Spleen (tissue), 11 donors: ENCODE data around the gene ZNF841. TPM values are rescaled to one million over a fixed set of nuclear protein-coding genes. Genes with fewer than 3 reads are reported as not detected.

Experiments
- DNase-seq: peaks from one replicate; pipeline ENCODE4 v3.0.0-alpha.2; 2020
- H3K27ac ChIP-seq, 8 donors: fragments of 200-600 bp; sonication (generic) in 7 of 8; 1 replicate in 4 of 8; 2 replicates in 4 of 8; pipeline versions ENCODE4 v1.5.0 to v1.8.0; 2016 to 2021; ENCODE audit warnings: inconsistent platforms in 4 of 8, mild to moderate bottlenecking in 4 of 8, moderate library complexity in 1 of 8
- H3K27me3 ChIP-seq, 7 donors: fragments of 200-600 bp; sonication (generic) in 6 of 7; replicated peaks in 1 of 7; 1 replicate in 4 of 7; 2 replicates in 3 of 7; pipeline versions ENCODE4 v1.5.0 to v1.8.0; 2016 to 2021; ENCODE audit warnings: inconsistent platforms in 3 of 7, mild to moderate bottlenecking in 1 of 7
- H3K36me3 ChIP-seq, 6 donors: fragments of 200-600 bp; sonication (generic) in 5 of 6; 1 replicate in 4 of 6; 2 replicates in 2 of 6; pipeline versions ENCODE4 v1.5.0 to v1.8.0; 2016 to 2021; ENCODE audit warnings: inconsistent platforms in 2 of 6
- H3K4me1 ChIP-seq, 6 donors: fragments of 200-600 bp; sonication (generic) in 5 of 6; 1 replicate in 3 of 6; 2 replicates in 3 of 6; pipeline versions ENCODE4 v1.5.0 to v1.8.0; 2016 to 2021; ENCODE audit warnings: inconsistent platforms in 3 of 6
- H3K4me3 ChIP-seq, 8 donors: fragments of 200-600 bp; sonication (generic) in 7 of 8; 1 replicate in 4 of 8; 2 replicates in 4 of 8; pipeline versions ENCODE4 v1.5.0 to v1.8.0; 2016 to 2021; ENCODE audit warnings: inconsistent platforms in 4 of 8, mild to moderate bottlenecking in 4 of 8, moderate library complexity in 2 of 8
- H3K9me3 ChIP-seq, 8 donors: fragments of 200-600 bp; sonication (generic) in 7 of 8; 1 replicate in 4 of 8; 2 replicates in 4 of 8; pipeline versions ENCODE4 v1.5.0 to v1.8.0; 2016 to 2021; ENCODE audit warnings: inconsistent platforms in 4 of 8
- POLR2A ChIP-seq, 3 donors: fragments of 450-650 bp; IDR thresholded peaks; one replicate each; pipeline ENCODE4 v1.5.1; 2017; ENCODE audit warnings: antibody characterized with exemption in 3 of 3, mild to moderate bottlenecking in 1 of 3
- POLR2AphosphoS5 ChIP-seq, 3 donors: sonication (generic); formaldehyde crosslinking; IDR thresholded peaks; one replicate each; pipeline ENCODE4 v1.5.1; 2017; ENCODE audit warnings: antibody characterized with exemption in 3 of 3
- WGBS, 5 donors: extraction: QIAGEN DNeasy Blood & Tissue Kit in 3 of 5; methylation state at CpG; one replicate each; pipeline versions ENCODE4 v1.1.5 to v1.1.7; 2013 to 2018; 5-methylcytosine and 5-hydroxymethylcytosine counted together
- intact Hi-C: fragments of 100-400 bp; cut with DNase I; formaldehyde crosslinking; loops from one replicate; pipeline ENCODE4 v1.15.0; 2023; ENCODE audit warnings: low total_unique reads
- polyA plus RNA-seq, 3 donors: library from polyadenylated mRNA; stranded (reverse); fragments of 200-250 nt; gene quantifications; one replicate each; pipeline ENCODE4 v1.2.1, GENCODE V29; 2013
- total RNA-seq, 7 donors: library from RNA; depleted of rRNA in 3 of 7; stranded (reverse); fragments of >200 nt in 3 of 7; fragmentation: NEBNext Ultra II Directional in 4 of 7; extraction: Animal tissue kit (Norgen Biotek cat#: 25700) in 4 of 7; gene quantifications; one replicate each; pipeline versions ENCODE4 v1.1.0 to v1.2.1, GENCODE V29; 2016 to 2021
- TF ChIP-seq, protein P1 (sequence below), 11 experiments: fragments of 200-600 bp in 7 of 11; fragments of 450-650 bp in 4 of 11; sonication (generic) in 4 of 11; IDR thresholded peaks in 8 of 11; conservative IDR thresholded peaks in 3 of 11; 1 replicate in 7 of 11; 2 replicates in 4 of 11; pipeline versions ENCODE4 v1.4.0 to v1.8.0; 2016 to 2021; ENCODE audit warnings: antibody characterized with exemption in 11 of 11, inconsistent platforms in 4 of 11, mild to moderate bottlenecking in 1 of 11
- donor health status: healthy with polysubstance abuse.
- donor health status: DM: no; HTN: no; CAD: no; lungs with moderate emphysema.
- donor health status: DM: no; HTN: no; CAD: no.
- donor health status: Bipolar disorder and iron deficiency.
- donor health status: healthy.
- donor health status: DM: no; HTN: no; CAD: no.
- donor health status: DM: yes; HTN: yes; CAD: no.

Gene ZNF841
- total and polyA plus RNA-seq, 10 donors = 6.0 to 39.9 (median 28.1) TPM

DNA sequence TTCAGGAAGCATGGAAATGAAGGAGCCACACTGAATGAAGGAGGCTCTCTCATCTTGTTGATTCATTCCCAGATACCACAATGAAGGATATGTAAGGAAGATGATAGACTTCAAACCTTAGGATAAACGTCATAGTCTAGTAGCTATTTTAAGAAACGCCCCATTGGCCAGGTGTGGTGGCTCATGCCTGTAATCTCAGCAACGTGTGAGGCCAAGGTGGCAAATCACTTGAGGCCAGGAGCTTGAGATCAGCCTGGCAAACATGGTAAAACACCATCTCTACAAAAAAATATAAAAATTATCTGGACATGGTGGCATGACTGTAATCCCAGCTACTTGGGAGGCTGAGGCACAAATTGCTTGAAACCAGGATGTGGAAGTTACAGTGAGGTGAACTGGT lies 17.1 kb upstream of the ZNF841 start:
- no peak overlapping the region for H3K4me3 ChIP-seq
- 80 to 91% (median 85%) methylated on average over 3 of the region's 3 CpGs for WGBS, 5 donors
- H3K27ac ChIP-seq = no peak overlapping the region
- no peak for DNase-seq
- no peaks in the 10 kb centered on the region for H3K27me3 ChIP-seq
- intact Hi-C loops = no loop called here
- H3K9me3 ChIP-seq = peaks cover 60 to 100% (median 100%) of the 10 kb centered on the region in 8 donors
- H3K4me1 ChIP-seq = no peaks in the 10 kb centered on the region
- H3K36me3 ChIP-seq = peaks cover 20 to 38% (median 27%) of the 10 kb centered on the region in 6 donors
- TF ChIP-seq, protein P1, sequence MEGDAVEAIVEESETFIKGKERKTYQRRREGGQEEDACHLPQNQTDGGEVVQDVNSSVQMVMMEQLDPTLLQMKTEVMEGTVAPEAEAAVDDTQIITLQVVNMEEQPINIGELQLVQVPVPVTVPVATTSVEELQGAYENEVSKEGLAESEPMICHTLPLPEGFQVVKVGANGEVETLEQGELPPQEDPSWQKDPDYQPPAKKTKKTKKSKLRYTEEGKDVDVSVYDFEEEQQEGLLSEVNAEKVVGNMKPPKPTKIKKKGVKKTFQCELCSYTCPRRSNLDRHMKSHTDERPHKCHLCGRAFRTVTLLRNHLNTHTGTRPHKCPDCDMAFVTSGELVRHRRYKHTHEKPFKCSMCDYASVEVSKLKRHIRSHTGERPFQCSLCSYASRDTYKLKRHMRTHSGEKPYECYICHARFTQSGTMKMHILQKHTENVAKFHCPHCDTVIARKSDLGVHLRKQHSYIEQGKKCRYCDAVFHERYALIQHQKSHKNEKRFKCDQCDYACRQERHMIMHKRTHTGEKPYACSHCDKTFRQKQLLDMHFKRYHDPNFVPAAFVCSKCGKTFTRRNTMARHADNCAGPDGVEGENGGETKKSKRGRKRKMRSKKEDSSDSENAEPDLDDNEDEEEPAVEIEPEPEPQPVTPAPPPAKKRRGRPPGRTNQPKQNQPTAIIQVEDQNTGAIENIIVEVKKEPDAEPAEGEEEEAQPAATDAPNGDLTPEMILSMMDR (IDR thresholded peaks at IDR 0.05 in 8 of 11, conservative IDR thresholded peaks at IDR 0.05 in 3 of 11) = no peak
- TF ChIP-seq POLR2A (IDR thresholded peaks at IDR 0.05) (no peak), POLR2AphosphoS5 (IDR thresholded peaks at IDR 0.05) (no peak)

DNA sequence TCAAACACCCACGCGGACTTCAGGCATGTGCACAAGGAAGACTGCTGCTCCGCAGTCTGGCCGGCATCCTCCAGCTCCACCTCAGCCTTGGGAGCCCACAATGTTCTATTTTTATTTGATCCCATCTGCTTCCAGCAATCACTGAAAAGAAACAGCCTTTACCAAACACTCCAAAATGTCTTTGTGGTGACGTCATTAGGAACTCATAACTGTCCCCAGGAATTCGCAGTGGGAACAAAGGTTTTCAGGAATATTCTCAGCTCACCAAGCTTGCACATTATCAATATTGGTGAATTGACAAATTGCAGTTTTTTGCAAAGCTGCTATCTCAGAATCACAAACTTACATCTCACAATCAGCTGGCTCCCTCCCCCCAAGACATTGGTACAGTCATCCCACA lies 15.2 kb upstream of the ZNF841 start:
- 90 to 96% (median 93%) methylated on average over 6 of the region's 6 CpGs for WGBS, 5 donors
- intact Hi-C loops = no loop called here
- H3K36me3 ChIP-seq = peaks cover 4 to 19% (median 9%) of the 10 kb centered on the region in 6 donors
- no peak overlapping the region for H3K27ac ChIP-seq
- H3K4me1 ChIP-seq = no peaks in the 10 kb centered on the region
- no peak overlapping the region for H3K4me3 ChIP-seq
- TF ChIP-seq POLR2A (IDR thresholded peaks at IDR 0.05) = no peak
- TF ChIP-seq, protein P1 (IDR thresholded peaks at IDR 0.05 in 8 of 11, conservative IDR thresholded peaks at IDR 0.05 in 3 of 11) = no peak
- no peak for TF ChIP-seq POLR2AphosphoS5 (IDR thresholded peaks at IDR 0.05)
- H3K27me3 ChIP-seq = no peaks in the 10 kb centered on the region
- peaks cover 46 to 100% (median 100%) of the 10 kb centered on the region in 8 donors for H3K9me3 ChIP-seq
- no peak for DNase-seq

DNA sequence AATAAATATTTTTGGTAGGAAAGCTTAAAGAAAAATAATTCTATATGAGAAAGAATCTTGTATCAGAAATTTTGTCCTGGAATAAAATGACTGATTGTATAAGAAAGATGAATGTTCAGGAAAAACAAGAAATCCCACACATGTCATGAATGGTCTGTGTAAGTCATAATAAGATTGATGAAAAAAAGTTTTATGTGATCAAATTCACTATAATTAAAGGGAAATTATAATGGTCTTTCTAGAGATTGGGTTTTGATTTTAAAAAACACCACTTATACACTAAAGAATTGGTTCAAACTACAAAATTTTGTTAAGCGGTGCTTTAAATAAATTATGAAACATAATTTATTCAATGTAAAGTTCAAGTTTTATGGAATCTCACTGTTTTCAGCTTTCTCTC lies 7.2 kb upstream of the ZNF841 start:
- WGBS, 5 donors = 94 to 100% (median 98%) methylated on average over 1 of the region's 1 CpG

DNA sequence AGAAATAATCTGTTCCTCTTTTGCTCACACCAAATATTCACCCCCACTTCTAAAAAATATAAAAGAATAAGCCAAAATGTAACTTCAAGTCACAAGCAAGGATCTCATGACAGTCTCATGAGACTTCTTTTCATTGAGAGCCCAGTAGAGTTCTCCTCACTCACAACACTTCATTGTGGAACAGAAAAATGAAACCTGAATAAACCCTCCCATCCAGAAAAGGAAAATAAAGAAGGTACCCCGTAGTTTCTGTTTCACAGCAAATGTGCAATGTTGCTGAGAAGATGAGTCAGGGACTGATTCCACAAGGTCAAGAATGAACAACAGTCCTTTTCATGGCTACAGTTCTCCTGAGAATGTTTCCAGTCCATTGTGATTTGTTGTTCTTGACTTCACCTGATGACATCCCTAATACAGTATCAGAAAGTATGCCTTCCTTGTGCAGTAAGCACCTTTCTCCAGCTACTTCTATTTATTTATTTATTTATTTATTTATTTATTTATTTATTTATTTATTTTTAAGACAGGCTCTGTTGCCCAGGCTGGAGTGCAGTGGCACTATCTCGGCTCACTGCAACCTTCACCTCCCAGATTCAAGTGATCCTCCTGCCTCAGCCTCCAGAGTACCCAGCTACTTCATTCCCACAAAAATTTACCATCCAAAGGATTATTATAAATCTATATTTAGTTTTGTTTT lies 6.4 kb upstream of the ZNF841 start:
- H3K9me3 ChIP-seq = peaks cover 3 to 100% (median 95%) of the 10 kb centered on the region in 8 donors
- intact Hi-C loops = no loop called here
- TF ChIP-seq POLR2A (IDR thresholded peaks at IDR 0.05) = no peak
- TF ChIP-seq, protein P1 (IDR thresholded peaks at IDR 0.05 in 8 of 11, conservative IDR thresholded peaks at IDR 0.05 in 3 of 11) = no peak
- no peak for TF ChIP-seq POLR2AphosphoS5 (IDR thresholded peaks at IDR 0.05)
- whole genome bisulfite sequencing, 5 donors = 73 to 84% (median 81%) methylated on average over 2 of the region's 2 CpGs
- no peaks in the 10 kb centered on the region for H3K36me3 ChIP-seq
- DNase-seq = no peak
- H3K4me1 ChIP-seq = no peaks in the 10 kb centered on the region
- H3K27ac ChIP-seq = no peak overlapping the region
- H3K4me3 ChIP-seq = no peak overlapping the region
- no peaks in the 10 kb centered on the region for H3K27me3 ChIP-seq

More for the DNA sequence above, 7.2 kb upstream of the ZNF841 start:
- H3K4me3 ChIP-seq = no peak overlapping the region
- TF ChIP-seq, protein P1 (IDR thresholded peaks at IDR 0.05 in 8 of 11, conservative IDR thresholded peaks at IDR 0.05 in 3 of 11) = no peak
- no peak for TF ChIP-seq POLR2AphosphoS5 (IDR thresholded peaks at IDR 0.05)
- no peak for TF ChIP-seq POLR2A (IDR thresholded peaks at IDR 0.05)
- no peaks in the 10 kb centered on the region for H3K36me3 ChIP-seq
- H3K9me3 ChIP-seq = peaks cover 3 to 100% (median 95%) of the 10 kb centered on the region in 8 donors
- no peaks in the 10 kb centered on the region for H3K4me1 ChIP-seq
- no peak overlapping the region for H3K27ac ChIP-seq
- no peaks in the 10 kb centered on the region for H3K27me3 ChIP-seq
- intact Hi-C loops = no loop called here
- DNase-seq = no peak
